OCI-LY7 (cell line): Measurements from ENCODE around the gene HCRTR1. TPM values are rescaled to one million over a fixed set of nuclear protein-coding genes. Genes with fewer than 3 reads are reported as not detected.

Experiments
- BruUV-seq: library from RNA; stranded (reverse); fragments of 400-500 nt; replicated peaks from 2 replicates; lab custom pipeline; 2021; lab: Mats Ljungman, UMichigan
- CTCF ChIA-PET: fragments of 300-600 bp; sonication (Branson Sonifier 250); formaldehyde crosslinking; loops from one replicate; lab custom pipeline; 2022; ENCODE audit warnings: antibody characterized with exemption; ENCODE audit not compliant: unreplicated experiment; lab: Charles Lee
- POLR2A ChIA-PET: fragments of 300-600 bp; sonication (Branson Sonifier 250); formaldehyde crosslinking; loops from one replicate; lab custom pipeline; 2022; ENCODE audit warnings: antibody characterized with exemption; lab: Charles Lee
- DNase-seq: peaks from one replicate; pipeline ENCODE4 v3.0.0-alpha.2; 2015; ENCODE audit warnings: low spot score
- H2AFZ ChIP-seq: fragments of 200-600 bp; sonication (generic), shearing (Covaris generic); 2 replicates; pipeline ENCODE4 v1.6.1; 2014; ENCODE audit warnings: mild to moderate bottlenecking, antibody characterized with exemption, low read length, moderate library complexity
- H3K27ac ChIP-seq: fragments of 200-600 bp; sonication (generic); 2 replicates; pipeline ENCODE4 v1.5.1; 2014; ENCODE audit warnings: mixed run types, low read depth, mild to moderate bottlenecking, moderate library complexity, low read length, inconsistent platforms; ENCODE audit not compliant: poor library complexity, severe bottlenecking
- H3K36me3 ChIP-seq: fragments of 200-600 bp; sonication (generic); 2 replicates; pipeline ENCODE4 v1.6.1; 2014; ENCODE audit warnings: mild to moderate bottlenecking, antibody characterized with exemption, low read length, moderate library complexity, mixed read lengths; ENCODE audit not compliant: insufficient read depth
- H3K4me1 ChIP-seq: fragments of 200-600 bp; sonication (generic); 2 replicates; pipeline ENCODE4 v1.5.1; 2014; ENCODE audit warnings: mild to moderate bottlenecking, low read length; ENCODE audit not compliant: insufficient read depth, poor library complexity, severe bottlenecking
- H3K4me2 ChIP-seq: fragments of 200-600 bp; sonication (generic); 2 replicates; pipeline ENCODE4 v1.6.1; 2014; ENCODE audit warnings: mild to moderate bottlenecking, low read length
- H3K4me3 ChIP-seq: fragments of 200-600 bp; sonication (generic); 2 replicates; pipeline ENCODE4 v1.5.1; 2014; ENCODE audit warnings: mild to moderate bottlenecking, low read depth, low read length; ENCODE audit not compliant: poor library complexity, severe bottlenecking
- H3K79me2 ChIP-seq: fragments of 200-600 bp; sonication (generic); 2 replicates; pipeline ENCODE4 v1.6.1; 2016; ENCODE audit warnings: low read depth, mild to moderate bottlenecking, low read length, moderate library complexity, mixed read lengths; ENCODE audit not compliant: insufficient read depth
- H3K9me2 ChIP-seq: fragments of 200-600 bp; sonication (generic); 2 replicates; pipeline ENCODE4 v1.6.1; 2016; ENCODE audit warnings: mild to moderate bottlenecking, low read length, mixed read lengths; ENCODE audit not compliant: insufficient read depth
- H3K9me3 ChIP-seq: fragments of 200-600 bp; sonication (generic); 2 replicates; pipeline ENCODE4 v1.6.1; 2014; ENCODE audit warnings: mild to moderate bottlenecking, mixed run types, low read length, mixed read lengths
- H4K20me1 ChIP-seq: fragments of 200-600 bp; sonication (generic); 2 replicates; pipeline ENCODE4 v1.6.1; 2014; ENCODE audit warnings: mild to moderate bottlenecking, antibody characterized with exemption, low read length, moderate library complexity, mixed read lengths; ENCODE audit not compliant: insufficient read depth
- EZH2phosphoT487 ChIP-seq: fragments of 200-600 bp; sonication (generic); IDR thresholded peaks from 2 replicates; pipeline ENCODE4 v1.6.1; 2018; ENCODE audit warnings: low read depth, borderline replicate concordance, mild to moderate bottlenecking, mixed run types, antibody characterized with exemption, low read length, moderate library complexity, mixed read lengths
- intact Hi-C: fragments of 100-400 bp; cut with micrococcal nuclease; formaldehyde crosslinking; loops from one replicate; pipeline ENCODE4 v1.10.0; 2022; ENCODE audit not compliant: unreplicated experiment
- total RNA-seq, 2 experiments: library from RNA; depleted of rRNA in 1 of 2; stranded (reverse); fragments of >200 nt in 1 of 2; shearing (Covaris generic) in 1 of 2; gene quantifications; 2 replicates each; pipeline ENCODE4 v1.2.3, GENCODE V29; 2014 to 2022
- TF ChIP-seq, protein P1 (sequence below): fragments of 200-600 bp; sonication (generic); conservative IDR thresholded peaks from 2 replicates; pipeline ENCODE4 v1.5.1; 2014; ENCODE audit warnings: mild to moderate bottlenecking, antibody characterized with exemption, low read length, moderate library complexity, mixed read lengths

Gene HCRTR1
- total RNA-seq, 2 experiments from 2014 or later: not detected

DNA sequence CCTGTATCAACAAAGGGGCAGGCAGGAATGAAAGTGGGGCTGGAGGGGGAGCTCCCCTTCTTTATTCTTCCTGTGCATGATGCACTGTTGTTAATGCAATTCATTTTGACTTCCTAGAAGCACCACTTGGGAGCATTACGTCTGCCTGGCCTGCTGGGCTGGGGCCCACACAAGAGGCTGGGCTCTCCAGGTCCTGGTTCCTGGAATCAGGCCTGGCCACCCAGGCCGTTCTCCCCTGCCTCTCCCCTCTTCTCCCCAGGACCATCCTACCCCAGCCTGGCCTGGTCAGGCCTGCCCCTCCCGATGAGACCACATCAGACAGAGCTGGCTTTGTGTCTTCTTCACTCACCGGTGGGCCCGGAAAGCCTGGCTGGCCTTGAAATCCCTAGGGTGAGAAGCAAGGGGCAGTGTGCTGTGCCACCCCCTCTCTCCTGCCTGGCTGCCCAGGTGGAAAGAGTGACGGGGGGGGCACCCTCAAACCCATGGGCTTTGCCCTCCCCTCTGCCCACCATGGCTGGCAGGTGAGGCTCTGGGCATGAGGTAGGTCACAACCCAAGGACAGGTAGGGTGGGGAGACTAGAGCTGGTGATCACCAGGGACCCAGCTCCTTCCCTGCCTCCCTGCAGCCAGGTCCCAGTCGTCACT is 47.9 kb downstream of the HCRTR1 start:
- intact Hi-C loops: no loop called here
- Histone ChIP-seq H3K9me3 (no peaks in the 10 kb centered on the region), H3K36me3 (no peaks in the 10 kb centered on the region), H3K9me2 (no peaks in the 10 kb centered on the region), H3K27ac (no peak overlapping the region), H3K4me3 (no peak overlapping the region), H2AFZ (no peak overlapping the region), H4K20me1 (no peaks in the 10 kb centered on the region), H3K4me1 (no peaks in the 10 kb centered on the region), H3K4me2 (no peak overlapping the region), H3K79me2 (no peaks in the 10 kb centered on the region)
- TF ChIP-seq, protein P1, sequence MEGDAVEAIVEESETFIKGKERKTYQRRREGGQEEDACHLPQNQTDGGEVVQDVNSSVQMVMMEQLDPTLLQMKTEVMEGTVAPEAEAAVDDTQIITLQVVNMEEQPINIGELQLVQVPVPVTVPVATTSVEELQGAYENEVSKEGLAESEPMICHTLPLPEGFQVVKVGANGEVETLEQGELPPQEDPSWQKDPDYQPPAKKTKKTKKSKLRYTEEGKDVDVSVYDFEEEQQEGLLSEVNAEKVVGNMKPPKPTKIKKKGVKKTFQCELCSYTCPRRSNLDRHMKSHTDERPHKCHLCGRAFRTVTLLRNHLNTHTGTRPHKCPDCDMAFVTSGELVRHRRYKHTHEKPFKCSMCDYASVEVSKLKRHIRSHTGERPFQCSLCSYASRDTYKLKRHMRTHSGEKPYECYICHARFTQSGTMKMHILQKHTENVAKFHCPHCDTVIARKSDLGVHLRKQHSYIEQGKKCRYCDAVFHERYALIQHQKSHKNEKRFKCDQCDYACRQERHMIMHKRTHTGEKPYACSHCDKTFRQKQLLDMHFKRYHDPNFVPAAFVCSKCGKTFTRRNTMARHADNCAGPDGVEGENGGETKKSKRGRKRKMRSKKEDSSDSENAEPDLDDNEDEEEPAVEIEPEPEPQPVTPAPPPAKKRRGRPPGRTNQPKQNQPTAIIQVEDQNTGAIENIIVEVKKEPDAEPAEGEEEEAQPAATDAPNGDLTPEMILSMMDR: no peak
- POLR2A ChIA-PET: no interaction called here
- DNase-seq: no peak
- BruUV-seq: no TSS peak
- CTCF ChIA-PET: interaction anchor here (0.9 to 1.0 kb wide), 2 partner anchors 80 to 97 kb away, joined by 4 to 5 read pairs; no protein-coding TSS in a partner anchor

DNA sequence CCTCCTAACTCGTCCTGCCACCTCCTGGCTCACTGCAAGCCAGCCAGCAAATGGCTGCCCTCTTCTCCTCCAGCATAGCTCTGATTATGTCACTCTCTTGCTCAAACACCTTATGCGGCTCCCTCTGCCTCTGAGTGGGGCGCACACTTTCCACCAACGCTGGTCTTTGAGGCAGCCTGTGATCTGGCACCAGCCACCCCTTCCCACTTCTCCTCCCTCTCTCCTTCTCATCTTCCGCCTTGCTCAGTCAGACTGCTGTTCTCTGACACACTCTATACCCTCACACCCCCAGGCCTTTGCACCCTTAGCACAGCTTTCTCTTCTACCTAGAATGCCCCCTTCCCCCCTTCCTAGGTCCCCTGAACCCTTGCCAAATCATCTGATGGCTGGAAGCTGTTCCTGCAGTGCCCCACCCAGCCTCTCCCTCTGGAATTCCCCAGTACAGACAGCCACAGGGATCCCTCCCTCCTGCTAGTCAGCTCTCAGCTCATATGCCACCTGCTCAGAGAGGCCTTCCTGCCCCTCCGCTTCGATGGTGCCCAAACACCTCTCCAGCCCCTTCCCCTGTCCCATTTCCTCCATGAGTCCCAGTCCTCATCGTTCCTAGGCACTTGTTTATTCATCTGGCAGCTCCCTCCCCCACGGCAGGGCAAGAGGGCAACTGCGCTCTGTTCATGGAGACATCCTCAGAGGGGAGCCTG is 48.9 kb downstream of the HCRTR1 start:
- ChIA-PET POLR2A (interaction anchor here (0.5 kb wide), 1 partner anchor 9 kb away, joined by 7 read pairs; no protein-coding TSS in a partner anchor), CTCF (interaction anchor here (0.9 kb wide), 1 partner anchor 79 kb away, joined by 4 read pairs; no protein-coding TSS in a partner anchor)
- Histone ChIP-seq H3K4me2 (no peak overlapping the region), H3K4me1 (no peaks in the 10 kb centered on the region), H3K36me3 (no peaks in the 10 kb centered on the region), H3K9me2 (no peaks in the 10 kb centered on the region), H3K27ac (no peak overlapping the region), H2AFZ (no peak overlapping the region), H3K4me3 (no peak overlapping the region), H4K20me1 (no peaks in the 10 kb centered on the region), H3K79me2 (no peaks in the 10 kb centered on the region), H3K9me3 (no peaks in the 10 kb centered on the region)
- intact Hi-C loops: no loop called here
- DNase-seq: no peak
- no peak for TF ChIP-seq EZH2phosphoT487
- TF ChIP-seq, protein P1: no peak
- BruUV-seq: no TSS peak
